ENCODE results near the gene DLGAP1.
"Not testable (repeated sequence)": the region's sequence is repeated elsewhere in the genome, so short reads cannot be mapped to it uniquely, and the experiment has no call there.

DLGAP1 gene

DNA sequence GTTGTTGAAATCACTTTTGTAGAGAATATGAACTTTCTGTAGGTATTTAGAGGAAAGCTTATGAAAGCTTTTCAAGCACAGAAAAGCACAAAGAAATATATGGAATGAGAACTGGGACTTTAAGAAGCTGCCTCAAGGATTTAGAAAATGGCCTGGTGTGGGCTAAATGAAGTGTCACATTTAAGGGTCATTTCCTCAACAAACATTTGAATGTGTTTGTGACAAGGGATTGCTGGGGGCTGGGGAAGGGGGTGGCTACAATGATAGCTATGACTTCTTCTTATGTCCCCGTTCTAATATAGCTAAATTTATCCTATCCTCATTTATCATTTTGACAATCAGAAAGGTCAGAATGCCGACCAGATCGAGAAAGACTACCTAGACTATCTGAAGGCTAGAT lies 69.2 kb downstream of the DLGAP1 start:
- DNase-seq (ENCODE audit: low spot score): no peak

DNA sequence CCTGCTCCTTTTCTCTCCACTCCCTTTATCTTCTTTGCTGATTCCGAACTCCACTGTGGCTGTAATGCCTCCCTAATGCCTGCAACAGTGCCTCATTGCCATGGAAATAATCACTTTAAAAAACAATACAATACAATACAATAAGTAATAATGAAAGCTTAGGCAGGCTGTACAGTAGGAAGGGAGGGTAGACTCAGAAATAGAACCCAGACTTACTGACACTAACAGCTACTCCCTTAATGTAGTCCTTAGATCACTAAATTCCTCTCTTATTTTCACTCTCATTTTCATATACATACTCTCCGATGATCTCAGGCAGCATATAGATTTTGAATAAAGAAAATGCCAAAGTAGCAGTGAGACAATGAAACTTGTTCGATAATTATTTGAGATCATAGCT lies 70.2 kb downstream of the DLGAP1 start:
- no peak for DNase-seq (ENCODE audit: low spot score)

DNA sequence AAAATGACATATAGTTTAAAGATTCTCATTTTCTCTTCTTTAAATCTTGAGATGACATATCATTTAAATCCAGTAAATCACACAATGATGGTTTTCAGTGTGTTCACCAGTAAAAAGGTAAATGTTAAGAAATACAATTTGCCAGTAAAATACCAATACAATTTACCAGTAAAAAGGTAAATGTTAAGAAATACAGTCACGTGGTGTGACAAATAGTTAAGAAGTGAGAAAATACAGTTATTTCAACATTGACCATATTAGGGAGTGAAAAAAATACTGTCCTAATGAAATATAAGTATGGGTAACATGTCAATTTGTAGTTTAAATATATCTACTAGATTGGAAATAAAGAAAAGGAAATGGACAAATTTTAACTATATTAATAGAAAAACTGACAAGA lies 80.5 kb downstream of the DLGAP1 start:
- DNase-seq (ENCODE audit: low spot score): no peak

DNA sequence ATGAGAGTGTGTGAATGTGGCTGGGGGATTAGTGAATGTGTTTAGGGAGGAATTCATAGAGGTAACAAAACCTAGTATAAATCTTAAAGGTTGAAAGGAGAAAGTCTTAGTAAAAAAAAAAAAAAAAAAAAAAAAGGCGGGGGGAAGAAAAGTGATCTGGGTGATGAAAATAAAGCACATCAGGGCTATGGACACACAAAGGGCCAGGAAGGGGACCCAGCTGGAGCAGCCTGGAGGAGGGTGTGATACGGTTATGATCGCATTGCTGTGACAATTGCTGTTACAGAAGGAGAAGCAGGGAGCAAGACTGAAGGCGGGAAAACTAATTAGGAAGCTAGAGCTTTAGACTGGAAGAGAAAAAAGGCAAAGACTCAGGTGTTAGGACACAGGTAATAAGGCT lies 85.4 kb downstream of the DLGAP1 start:
- DNase-seq (ENCODE audit: low spot score): no peak

DNA sequence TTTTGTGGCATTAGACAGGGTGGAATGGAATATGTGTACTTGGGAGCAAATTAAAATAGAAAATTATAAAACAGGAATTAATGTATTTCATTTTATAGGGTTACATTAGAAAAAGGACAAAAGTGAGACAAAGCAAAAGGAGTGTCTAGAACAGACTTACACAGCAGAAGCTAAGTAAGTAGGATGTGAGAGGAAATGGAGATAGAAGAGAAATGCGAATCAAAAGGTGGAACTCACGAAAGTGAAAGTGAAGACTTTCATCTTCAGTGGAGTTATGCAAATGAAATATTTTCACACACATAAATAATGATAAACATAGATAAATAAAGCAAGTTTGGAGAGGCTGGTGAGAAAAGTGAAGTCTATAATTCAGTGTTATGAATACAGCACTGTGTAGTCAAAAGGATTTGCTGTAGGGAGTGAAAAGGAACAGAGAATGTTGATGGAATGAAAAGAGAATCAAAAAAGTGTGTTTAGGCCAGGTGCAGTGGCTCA lies 94.8 kb downstream of the DLGAP1 start:
- no peak for DNase-seq (ENCODE audit: low spot score)

DNA sequence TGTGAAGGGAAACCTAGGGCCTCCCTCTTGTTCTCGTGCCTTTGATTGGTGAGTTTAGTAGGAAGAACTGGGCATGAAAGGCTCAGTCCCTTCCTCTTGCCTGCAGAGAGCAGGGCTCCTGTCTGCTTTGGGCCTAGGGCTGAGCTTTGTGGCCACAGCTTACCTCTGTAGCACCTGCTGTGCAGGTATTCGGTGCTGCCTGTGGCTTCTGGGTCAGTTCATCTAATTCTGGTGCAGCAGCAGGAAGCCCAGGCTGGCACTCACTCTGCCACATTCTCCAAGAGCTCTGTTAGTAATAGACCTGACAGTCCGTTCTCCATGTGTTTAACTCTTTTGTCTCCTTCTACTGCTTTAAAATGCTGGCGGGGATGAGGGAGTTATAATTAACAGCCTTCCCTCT lies 96.5 kb downstream of the DLGAP1 start:
- DNase-seq (ENCODE audit: low spot score): no peak

GRCh38 chr18:4357579-4357978 lies 97.5 kb downstream of the DLGAP1 start:
- no peak for DNase-seq (ENCODE audit: low spot score)

GRCh38 chr18:4356929-4357328 lies 98.2 kb downstream of the DLGAP1 start:
- no peak for DNase-seq (ENCODE audit: low spot score)

- DNase-seq (ENCODE audit: low spot score): no peak
These were observed 101.2 kb downstream of the DLGAP1 start for GRCh38 chr18:4353853-4354418.

GRCh38 chr18:4352746-4353551 lies 102.2 kb downstream of the DLGAP1 start:
- DNase-seq (ENCODE audit: low spot score): no peak

- DNase-seq (ENCODE audit: low spot score): no peak
These were observed 104.1 kb downstream of the DLGAP1 start for GRCh38 chr18:4351005-4351404.

DNA sequence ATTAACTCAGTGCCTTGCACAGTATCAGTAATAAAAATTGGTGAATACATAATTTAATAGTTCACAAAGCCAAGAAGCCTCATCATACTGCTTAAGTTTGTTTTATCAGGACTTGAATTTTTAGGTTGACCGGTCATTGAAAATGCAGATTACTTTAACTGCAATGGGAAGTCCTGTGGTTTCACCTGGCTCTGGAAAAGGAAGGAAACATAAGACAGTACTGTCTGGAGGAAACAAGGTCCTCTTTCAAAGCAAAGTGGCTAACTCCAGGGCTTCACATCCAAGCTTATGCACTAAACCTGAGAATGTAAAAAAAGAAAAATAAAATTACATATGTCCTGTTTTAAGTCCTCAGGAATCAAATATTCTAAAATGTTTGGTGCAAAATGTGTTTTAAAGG lies 119.7 kb downstream of the DLGAP1 start:
- no peak for DNase-seq (ENCODE audit: low spot score)

GRCh38 chr18:4333043-4333442 lies 122.1 kb downstream of the DLGAP1 start:
- DNase-seq (ENCODE audit: low spot score): no peak

DNA sequence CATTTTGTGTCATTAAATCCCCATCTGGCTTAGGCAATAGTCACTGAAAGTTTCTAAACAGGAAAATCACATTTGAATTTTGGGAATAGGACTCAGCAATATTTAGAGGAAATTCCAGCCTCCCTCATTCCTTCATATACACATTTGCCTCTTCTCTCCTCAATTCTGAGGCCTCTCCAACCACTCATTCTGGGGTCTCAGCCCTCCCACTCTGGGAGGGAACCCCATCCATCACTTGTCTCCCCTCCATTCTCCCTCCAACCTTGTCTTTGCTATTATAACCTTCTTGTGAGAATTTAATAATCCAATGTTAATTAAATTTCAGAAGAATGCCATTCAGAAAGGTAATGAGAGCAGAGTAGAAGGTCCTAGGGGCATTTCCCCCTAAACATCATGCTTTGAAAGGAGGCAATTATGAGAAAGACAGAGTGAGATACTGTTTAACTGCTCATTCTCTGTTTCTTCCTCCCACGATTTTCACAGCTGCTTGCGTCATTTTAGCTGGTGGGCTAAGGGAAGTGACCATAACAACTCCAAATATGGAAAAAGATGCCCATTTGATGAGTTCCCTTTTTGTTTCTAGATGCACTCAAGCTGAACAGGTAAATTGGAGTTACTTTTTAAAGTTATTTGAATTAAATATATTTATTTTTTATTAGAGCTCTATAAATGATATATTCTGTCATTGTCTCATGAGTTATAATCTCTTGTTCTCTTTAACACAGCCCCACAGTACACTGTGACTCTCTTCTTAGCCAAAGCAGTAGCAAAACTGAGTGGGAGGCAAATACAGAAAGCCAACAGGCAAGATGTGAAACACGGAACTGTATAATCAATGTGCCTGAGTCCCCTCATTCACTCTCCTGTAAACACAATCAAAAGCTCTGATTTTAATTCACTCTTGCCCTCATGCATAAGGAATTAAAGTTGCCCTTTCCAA lies 135.1 kb downstream of the DLGAP1 start:
- DNase-seq (ENCODE audit: low spot score): no peak

GRCh38 chr18:4318311-4318710 lies 136.8 kb downstream of the DLGAP1 start:
- no peak for DNase-seq (ENCODE audit: low spot score)

DNA sequence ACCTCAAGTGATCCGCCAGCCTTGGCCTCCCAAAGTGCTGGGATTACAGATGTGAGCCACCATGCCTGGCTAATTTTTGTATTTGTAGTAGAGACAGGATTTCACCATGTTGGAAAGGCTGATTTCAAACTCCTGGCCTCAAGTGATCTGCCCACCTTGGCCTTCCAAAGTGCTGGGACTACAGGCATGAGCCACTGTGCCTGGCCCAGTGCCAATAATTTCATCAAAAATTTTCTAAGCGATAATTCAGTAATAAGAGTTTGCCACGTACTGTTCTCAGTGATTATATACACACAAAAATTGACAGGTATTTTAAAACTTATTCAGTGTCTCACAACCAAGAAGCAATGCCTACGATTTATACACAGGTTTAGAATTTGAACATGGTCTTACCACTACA lies 143.2 kb downstream of the DLGAP1 start:
- not testable (repeated sequence) for DNase-seq (ENCODE audit: low spot score)

DNA sequence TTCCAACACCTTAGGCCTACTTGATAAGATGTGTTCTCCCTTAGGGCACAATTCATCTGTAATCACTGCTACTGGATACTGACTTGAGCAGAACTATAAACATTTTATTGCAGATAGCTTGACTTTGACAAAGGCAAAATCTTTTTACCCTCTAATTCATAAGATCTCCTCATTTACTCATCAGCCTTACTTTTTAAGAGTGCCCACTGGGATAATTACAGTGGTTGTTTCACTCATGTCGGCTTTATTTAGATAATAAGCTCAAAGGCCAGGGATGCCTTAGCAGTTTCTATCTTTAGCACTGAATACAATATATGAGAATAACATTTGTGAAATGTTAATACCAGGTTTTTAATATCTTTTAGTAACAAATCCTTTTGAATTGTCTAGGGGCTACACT lies 144.0 kb downstream of the DLGAP1 start:
- no peak for DNase-seq (ENCODE audit: low spot score)

- DNase-seq (ENCODE audit: low spot score): no peak
These were observed 145.9 kb downstream of the DLGAP1 start for GRCh38 chr18:4309227-4309626.

- DNase-seq (ENCODE audit: low spot score): no peak
These were observed 146.5 kb downstream of the DLGAP1 start for GRCh38 chr18:4308576-4308975.

- no peak for DNase-seq (ENCODE audit: low spot score)
These were observed 155.7 kb downstream of the DLGAP1 start for GRCh38 chr18:4299395-4299794.

DNA sequence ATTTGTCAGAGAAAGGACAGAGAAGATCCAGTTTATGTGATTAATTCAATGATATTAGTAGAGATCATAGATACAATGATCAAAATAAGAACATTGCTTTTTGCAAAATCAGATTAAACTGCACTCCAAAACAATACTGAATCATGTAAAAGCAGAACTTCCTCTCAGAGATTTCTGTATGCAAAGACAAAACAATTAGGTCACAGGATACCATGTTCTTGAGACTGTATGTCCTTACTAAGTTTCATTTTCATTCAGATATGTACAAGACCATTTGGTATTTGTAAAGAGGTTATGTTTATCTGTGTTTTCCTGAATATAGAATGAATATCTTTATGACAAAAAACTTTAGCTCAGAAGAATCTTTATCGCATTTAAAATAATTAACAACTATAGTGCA lies 161.8 kb downstream of the DLGAP1 start:
- DNase-seq (ENCODE audit: low spot score): no peak

GRCh38 chr18:4292696-4293095 lies 162.4 kb downstream of the DLGAP1 start:
- DNase-seq (ENCODE audit: low spot score): no peak

DNA sequence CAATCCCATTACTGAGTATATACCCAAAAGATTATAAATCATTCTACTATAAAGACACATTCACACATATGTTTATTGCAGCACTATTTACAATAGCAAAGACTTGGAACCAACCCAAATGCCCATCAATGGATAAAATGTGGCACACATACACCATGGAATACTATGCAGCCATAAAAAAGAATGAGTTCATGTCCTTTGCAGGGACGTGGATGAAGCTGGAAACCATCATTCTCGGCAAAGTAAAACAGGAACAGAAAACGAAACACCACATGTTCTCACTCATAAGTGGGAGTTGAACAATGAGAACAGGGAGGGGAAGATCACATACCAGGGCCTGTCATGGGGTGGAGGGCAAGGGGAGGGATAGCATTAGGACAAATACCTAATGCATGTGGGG lies 167.8 kb downstream of the DLGAP1 start:
- not testable (repeated sequence) for DNase-seq (ENCODE audit: low spot score)

All from globus pallidus (tissue), 1 donor.